ENCODE results near the gene TMEM123.

TMEM123 gene

DNA sequence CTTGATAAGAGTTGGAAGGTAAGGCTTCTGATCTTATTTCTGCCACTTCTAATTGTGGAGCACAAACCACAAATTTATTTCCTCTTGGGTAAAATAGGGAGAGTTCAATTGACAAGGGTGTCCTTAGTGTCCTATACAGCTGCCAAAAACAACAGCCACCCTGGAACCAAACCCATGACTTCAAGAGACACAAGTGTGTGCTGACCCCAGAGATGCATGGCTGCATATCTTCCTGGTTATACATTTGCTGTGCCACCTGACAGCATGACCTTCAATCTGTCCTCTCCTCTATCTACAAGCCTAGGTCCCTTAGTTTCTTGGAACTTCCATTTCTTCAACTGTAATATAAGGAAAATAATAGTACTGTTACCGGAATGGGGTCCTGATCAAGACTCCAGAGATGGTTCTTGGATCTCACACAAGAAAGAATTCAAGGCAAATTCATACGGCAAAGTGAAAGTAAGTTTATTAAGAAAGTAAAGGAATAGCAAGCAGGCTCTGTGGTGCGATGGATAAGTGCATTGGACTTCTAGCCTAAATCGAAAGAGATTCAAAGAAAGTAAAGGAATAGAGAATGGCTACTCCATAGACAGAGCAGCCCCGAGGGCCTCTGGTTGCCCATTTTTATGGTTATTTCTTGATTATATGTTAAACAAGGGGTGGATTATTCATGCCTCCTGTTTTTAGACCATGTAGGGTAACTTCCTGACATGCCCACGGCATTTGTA lies 15.5 kb upstream of the TMEM123 start:
- no peak overlapping the region for H3K4me3 ChIP-seq (ENCODE audit: low read length)
- peaks cover 4% of the 10 kb centered on the region for H3K27me3 ChIP-seq (ENCODE audit: insufficient read depth, low read length)
- H3K4me1 ChIP-seq (ENCODE audit: insufficient read depth, low read length), result no peaks in the 10 kb centered on the region
- H2AFZ ChIP-seq (ENCODE audit: low read depth, low read length), result no peak overlapping the region
- H3K9me3 ChIP-seq (ENCODE audit: low read length), result no peaks in the 10 kb centered on the region
- H3K36me3 ChIP-seq (ENCODE audit: insufficient read depth, low read length), result no peaks in the 10 kb centered on the region

DNA sequence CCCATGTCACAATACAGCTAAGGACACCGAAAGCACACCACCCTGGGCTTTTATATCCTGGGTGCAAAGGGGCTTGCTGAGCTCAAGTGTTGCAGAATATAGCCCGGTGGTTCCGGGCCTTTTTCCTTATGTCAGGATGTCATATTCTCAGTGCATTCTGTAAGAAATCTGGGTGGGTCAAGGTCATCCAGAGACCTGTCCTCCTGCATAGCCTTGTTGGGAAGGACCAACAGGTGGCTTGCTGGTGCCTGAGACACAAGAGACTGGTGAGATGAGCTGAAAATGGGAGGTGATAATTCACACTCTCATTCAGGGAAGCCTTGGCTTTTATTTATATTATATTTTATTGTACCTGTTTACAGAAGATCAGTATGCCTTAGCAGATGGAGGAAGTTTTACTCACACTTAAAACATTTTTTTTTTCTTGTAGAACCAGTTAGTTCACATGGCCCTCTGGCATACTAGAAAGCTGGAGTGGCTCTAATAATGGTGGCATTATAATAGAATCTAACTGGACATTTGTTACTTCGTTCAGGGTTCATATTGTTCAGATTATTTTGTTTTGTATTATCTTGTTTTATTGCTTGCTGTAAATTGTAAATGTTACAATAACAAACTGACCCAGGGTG lies 14.6 kb upstream of the TMEM123 start:
- H3K4me3 ChIP-seq (ENCODE audit: low read length), result no peak overlapping the region

DNA sequence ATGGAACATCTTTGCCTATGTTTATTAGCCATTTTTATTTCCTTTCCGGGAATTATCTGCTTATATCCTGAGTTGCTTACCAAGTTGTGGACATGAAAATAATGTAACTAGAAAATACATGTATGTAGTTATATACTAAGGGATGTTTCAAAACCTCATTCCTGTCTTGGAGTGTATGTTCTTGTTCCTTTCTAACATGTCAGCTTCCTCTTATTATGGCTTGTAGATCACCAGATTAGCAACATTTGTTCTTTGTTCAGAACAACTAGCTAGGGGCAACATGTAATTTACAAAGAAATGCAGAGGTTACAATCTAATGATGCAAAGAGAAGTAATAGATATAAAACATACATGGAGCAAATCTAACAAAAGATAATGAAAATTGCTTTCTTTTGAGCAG lies 13.1 kb upstream of the TMEM123 start:
- Histone ChIP-seq H3K9me3 (ENCODE audit: low read length) (no peaks in the 10 kb centered on the region), H3K36me3 (ENCODE audit: insufficient read depth, low read length) (no peaks in the 10 kb centered on the region), H3K4me3 (ENCODE audit: low read length) (no peak overlapping the region), H2AFZ (ENCODE audit: low read depth, low read length) (no peak overlapping the region), H3K27me3 (ENCODE audit: insufficient read depth, low read length) (peaks cover 4% of the 10 kb centered on the region), H3K4me1 (ENCODE audit: insufficient read depth, low read length) (no peaks in the 10 kb centered on the region)

More for the DNA sequence above, 14.6 kb upstream of the TMEM123 start:
- Histone ChIP-seq H3K36me3 (ENCODE audit: insufficient read depth, low read length) (no peaks in the 10 kb centered on the region), H3K27me3 (ENCODE audit: insufficient read depth, low read length) (peaks cover 4% of the 10 kb centered on the region), H3K9me3 (ENCODE audit: low read length) (no peaks in the 10 kb centered on the region), H3K4me1 (ENCODE audit: insufficient read depth, low read length) (no peaks in the 10 kb centered on the region), H2AFZ (ENCODE audit: low read depth, low read length) (no peak overlapping the region)

DNA sequence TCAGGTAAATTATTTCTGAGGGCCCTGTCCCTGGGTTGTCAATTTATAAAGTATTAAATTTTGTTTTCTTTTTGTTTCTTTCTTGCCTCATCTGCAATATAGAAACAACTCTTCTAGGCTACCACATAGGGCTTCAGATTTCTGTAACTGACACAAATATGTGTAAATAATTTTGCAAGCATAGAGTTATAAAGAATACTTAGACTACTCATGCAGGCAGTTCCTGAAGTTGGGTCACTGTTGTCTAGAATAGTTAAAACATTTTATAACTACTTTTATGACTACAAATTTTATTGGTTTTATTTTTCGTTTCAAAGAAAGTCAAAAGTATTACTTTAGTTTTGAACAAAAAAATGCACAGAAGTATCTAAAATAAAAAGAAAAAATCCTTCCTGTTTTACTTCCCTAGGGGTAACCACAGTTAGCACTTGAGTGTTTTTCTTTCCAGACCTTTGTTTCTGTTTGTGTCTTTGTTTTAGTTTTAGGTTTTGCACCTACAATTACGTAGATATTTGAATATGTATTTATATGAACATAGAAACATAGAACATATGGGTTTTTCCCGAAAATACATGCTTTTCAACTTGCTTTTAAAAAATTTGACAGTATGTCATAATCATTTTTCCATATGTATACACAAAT lies 12.4 kb upstream of the TMEM123 start:
- Histone ChIP-seq H3K9me3 (ENCODE audit: low read length) (no peaks in the 10 kb centered on the region), H2AFZ (ENCODE audit: low read depth, low read length) (no peak overlapping the region), H3K4me1 (ENCODE audit: insufficient read depth, low read length) (no peaks in the 10 kb centered on the region), H3K4me3 (ENCODE audit: low read length) (no peak overlapping the region), H3K27me3 (ENCODE audit: insufficient read depth, low read length) (peaks cover 4% of the 10 kb centered on the region), H3K36me3 (ENCODE audit: insufficient read depth, low read length) (no peaks in the 10 kb centered on the region)

DNA sequence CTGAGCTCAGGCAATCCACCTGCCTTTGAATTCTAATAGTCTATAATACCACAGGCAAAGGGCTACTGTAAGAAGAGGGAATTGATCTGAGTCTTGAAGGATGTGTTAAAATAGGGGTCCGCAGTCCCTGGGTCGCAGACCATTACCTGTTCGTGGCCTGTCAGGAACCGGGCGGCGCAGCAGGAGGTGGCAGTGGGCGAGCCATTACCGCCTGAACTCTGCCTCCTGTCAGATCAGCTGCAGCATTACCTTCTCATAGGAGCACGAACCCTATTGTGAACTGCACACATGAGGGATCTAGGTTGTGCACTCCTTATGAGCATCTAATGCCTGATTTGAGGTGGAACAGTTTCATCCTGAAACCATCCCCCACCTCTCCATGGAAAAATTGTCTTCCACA lies 11.5 kb upstream of the TMEM123 start:
- no peaks in the 10 kb centered on the region for H3K36me3 ChIP-seq (ENCODE audit: insufficient read depth, low read length)
- H3K4me1 ChIP-seq (ENCODE audit: insufficient read depth, low read length), result no peaks in the 10 kb centered on the region
- H3K4me3 ChIP-seq (ENCODE audit: low read length), result no peak overlapping the region
- H2AFZ ChIP-seq (ENCODE audit: low read depth, low read length), result no peak overlapping the region
- H3K9me3 ChIP-seq (ENCODE audit: low read length), result no peaks in the 10 kb centered on the region
- H3K27me3 ChIP-seq (ENCODE audit: insufficient read depth, low read length), result peaks cover 4% of the 10 kb centered on the region

DNA sequence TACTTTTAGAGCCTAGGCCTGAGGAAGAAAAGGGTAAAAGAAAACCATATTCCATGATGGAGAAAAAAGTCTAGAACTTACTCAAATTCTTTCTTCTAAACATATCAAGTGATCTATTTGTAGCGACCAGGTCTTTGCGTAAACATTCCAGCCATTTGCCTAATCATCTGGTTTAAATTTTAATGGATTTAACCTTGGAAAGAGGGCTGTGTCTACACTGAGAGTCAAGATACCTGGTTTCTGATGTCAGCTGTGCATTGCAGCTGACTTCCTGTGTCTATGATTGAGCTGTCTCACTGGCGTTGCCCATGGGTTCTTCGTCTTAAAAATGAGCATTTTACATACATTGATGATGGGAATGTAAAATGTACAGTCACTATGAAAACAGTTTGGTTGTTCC lies 10.0 kb upstream of the TMEM123 start:
- no peaks in the 10 kb centered on the region for H3K36me3 ChIP-seq (ENCODE audit: insufficient read depth, low read length)
- no peak overlapping the region for H3K4me3 ChIP-seq (ENCODE audit: low read length)
- H3K9me3 ChIP-seq (ENCODE audit: low read length), result no peaks in the 10 kb centered on the region
- H2AFZ ChIP-seq (ENCODE audit: low read depth, low read length), result no peak overlapping the region
- peaks cover 4% of the 10 kb centered on the region for H3K27me3 ChIP-seq (ENCODE audit: insufficient read depth, low read length)
- H3K4me1 ChIP-seq (ENCODE audit: insufficient read depth, low read length), result no peaks in the 10 kb centered on the region

DNA sequence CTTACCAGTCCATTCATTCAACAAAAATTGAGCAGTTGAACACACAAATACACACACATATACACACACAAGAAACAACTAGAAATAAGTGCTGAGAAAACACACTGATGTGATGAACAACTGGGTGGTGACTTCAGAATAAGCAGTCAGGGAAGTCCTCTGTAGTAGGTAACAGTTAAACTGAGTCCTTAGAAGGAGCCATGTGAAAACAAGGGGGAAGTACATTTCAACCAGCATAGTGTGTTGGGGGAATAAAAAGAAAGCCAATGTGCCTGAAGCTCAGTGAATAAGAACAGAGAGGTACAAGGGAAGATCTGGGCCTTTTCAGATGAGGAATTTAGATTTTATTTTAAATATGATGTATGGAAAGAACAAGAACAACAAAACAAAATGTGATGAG lies 6.8 kb upstream of the TMEM123 start:
- Histone ChIP-seq H3K4me3 (ENCODE audit: low read length) (no peak overlapping the region), H3K27me3 (ENCODE audit: insufficient read depth, low read length) (no peaks in the 10 kb centered on the region), H3K36me3 (ENCODE audit: insufficient read depth, low read length) (no peaks in the 10 kb centered on the region), H3K9me3 (ENCODE audit: low read length) (no peaks in the 10 kb centered on the region), H3K4me1 (ENCODE audit: insufficient read depth, low read length) (no peaks in the 10 kb centered on the region), H2AFZ (ENCODE audit: low read depth, low read length) (no peak overlapping the region)

DNA sequence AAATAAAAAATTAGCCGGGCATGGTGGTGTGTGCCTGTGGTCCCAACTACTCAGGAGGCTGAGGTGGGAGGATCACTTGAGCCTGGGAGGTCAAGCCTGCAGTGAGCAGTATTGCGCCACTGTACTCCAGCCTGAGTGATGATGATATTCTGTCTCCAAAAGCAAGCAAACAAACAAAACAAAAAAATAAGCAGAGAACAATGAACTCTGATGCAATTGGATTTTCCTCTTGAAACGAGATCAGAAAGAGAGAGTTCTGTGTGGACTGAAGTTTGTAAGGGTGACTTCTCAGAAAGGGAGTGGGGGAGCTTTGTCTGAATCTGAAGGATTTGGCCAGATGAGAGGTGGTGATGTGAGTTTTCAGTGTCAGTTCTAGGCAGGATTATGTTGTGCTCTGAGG lies 6.0 kb upstream of the TMEM123 start:
- peaks cover 6% of the 10 kb centered on the region for H3K4me1 ChIP-seq (ENCODE audit: insufficient read depth, low read length)
- no peak overlapping the region for H2AFZ ChIP-seq (ENCODE audit: low read depth, low read length)
- no peaks in the 10 kb centered on the region for H3K36me3 ChIP-seq (ENCODE audit: insufficient read depth, low read length)
- H3K9me3 ChIP-seq (ENCODE audit: low read length), result no peaks in the 10 kb centered on the region
- no peak overlapping the region for H3K4me3 ChIP-seq (ENCODE audit: low read length)
- no peaks in the 10 kb centered on the region for H3K27me3 ChIP-seq (ENCODE audit: insufficient read depth, low read length)

DNA sequence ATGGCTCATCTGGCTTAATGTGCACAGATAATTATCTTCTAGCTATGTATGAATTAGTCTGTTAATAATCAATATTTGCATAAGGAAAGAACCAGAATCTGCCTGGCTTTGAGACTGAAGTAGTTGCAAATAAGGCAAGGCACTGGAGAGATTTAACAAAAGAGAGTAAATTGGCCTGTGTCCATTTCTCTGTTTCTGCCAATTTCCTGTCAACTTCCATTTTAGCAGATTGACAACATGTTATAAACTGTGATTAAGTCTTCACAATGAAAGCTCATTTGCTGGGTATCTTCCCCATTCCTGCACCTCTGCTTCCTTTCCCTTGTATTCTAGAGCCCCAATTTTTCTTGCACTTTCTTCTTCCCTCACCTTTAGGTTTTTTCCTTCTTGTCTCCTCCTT lies 5.3 kb upstream of the TMEM123 start:
- Histone ChIP-seq H3K36me3 (ENCODE audit: insufficient read depth, low read length) (no peaks in the 10 kb centered on the region), H3K9me3 (ENCODE audit: low read length) (no peaks in the 10 kb centered on the region), H3K4me1 (ENCODE audit: insufficient read depth, low read length) (peaks cover 9% of the 10 kb centered on the region), H3K27me3 (ENCODE audit: insufficient read depth, low read length) (no peaks in the 10 kb centered on the region), H3K4me3 (ENCODE audit: low read length) (no peak overlapping the region), H2AFZ (ENCODE audit: low read depth, low read length) (no peak overlapping the region)

DNA sequence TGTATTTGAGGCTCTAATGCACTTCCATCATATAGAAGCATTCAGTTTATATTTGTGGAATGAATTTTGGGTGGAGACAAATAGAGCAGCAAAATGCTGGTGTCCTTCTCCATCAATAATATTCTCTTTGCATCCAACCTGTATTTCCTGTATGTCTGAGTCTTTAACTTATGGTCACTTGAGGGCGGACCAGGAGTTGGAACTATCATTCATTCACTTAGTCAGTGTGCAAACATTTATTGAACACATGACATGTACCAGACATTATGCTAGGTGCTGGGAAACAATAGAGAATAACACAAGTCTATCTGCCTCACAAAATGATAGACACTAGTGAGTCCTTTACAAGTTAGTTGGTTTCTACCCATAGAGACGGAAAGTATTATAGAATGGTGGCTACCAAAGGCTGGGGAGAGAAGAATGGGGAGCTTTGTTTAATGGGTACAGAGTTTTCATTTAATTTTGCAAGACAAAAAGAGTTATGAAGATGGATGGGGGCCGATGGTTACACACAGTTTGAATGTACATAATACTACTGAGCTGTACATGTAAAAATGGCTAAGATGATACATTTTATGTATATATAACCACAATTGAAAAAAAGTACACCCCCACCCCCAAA lies 4.6 kb upstream of the TMEM123 start:
- Histone ChIP-seq H3K4me1 (ENCODE audit: insufficient read depth, low read length) (peaks cover 9% of the 10 kb centered on the region), H2AFZ (ENCODE audit: low read depth, low read length) (no peak overlapping the region), H3K36me3 (ENCODE audit: insufficient read depth, low read length) (no peaks in the 10 kb centered on the region)

DNA sequence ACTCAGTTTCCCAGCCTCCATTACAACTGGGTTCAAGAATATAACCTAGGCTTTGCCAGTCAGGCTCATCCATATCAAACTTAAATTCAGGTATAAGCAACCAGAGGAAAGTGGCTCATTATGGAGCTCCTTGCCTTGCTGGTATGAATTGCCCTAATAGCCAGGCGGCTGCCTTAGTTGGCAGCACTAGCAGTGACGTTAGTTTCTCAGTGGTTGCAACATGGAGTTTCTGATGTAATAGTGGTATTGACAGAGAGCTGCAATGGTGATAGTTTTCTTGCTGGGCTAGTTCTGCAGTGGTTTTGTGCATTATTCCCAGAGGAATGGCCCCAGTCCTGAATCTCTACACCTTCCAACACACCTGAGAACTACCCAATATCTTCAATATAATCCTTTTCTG lies 3.8 kb upstream of the TMEM123 start:
- peaks cover 10% of the 10 kb centered on the region for H3K4me1 ChIP-seq (ENCODE audit: insufficient read depth, low read length)
- H3K9me3 ChIP-seq (ENCODE audit: low read length), result no peaks in the 10 kb centered on the region
- H3K36me3 ChIP-seq (ENCODE audit: insufficient read depth, low read length), result no peaks in the 10 kb centered on the region

More for the DNA sequence above, 4.6 kb upstream of the TMEM123 start:
- Histone ChIP-seq H3K9me3 (ENCODE audit: low read length) (no peaks in the 10 kb centered on the region), H3K27me3 (ENCODE audit: insufficient read depth, low read length) (no peaks in the 10 kb centered on the region), H3K4me3 (ENCODE audit: low read length) (no peak overlapping the region)

DNA sequence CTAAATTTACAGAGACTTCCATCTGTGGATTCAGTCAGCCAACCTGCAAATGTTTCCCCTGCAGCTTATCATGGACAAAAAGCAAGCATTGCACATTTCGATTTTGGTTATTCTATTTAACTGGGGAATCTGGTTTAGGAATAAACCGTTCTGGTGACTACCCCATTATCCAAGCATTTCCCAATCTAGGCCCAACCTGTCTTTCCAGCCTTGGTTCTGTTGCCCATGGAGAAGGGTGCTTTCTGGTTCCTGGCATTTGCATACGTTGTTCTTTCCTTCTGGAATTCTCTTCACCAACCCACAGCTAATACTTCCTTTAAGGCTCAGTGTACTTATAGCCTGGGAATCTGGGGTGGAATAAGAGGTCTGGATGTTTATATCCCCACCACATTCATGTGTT lies 1.4 kb upstream of the TMEM123 start:
- H3K4me3 ChIP-seq (ENCODE audit: low read length), result peak overlapping the region; percentile 67
- H3K4me1 ChIP-seq (ENCODE audit: insufficient read depth, low read length), result peaks cover 27% of the 10 kb centered on the region
- H2AFZ ChIP-seq (ENCODE audit: low read depth, low read length), result no peak overlapping the region
- H3K27me3 ChIP-seq (ENCODE audit: insufficient read depth, low read length), result no peaks in the 10 kb centered on the region
- no peaks in the 10 kb centered on the region for H3K36me3 ChIP-seq (ENCODE audit: insufficient read depth, low read length)
- no peaks in the 10 kb centered on the region for H3K9me3 ChIP-seq (ENCODE audit: low read length)

More for the DNA sequence above, 3.8 kb upstream of the TMEM123 start:
- H2AFZ ChIP-seq (ENCODE audit: low read depth, low read length), result no peak overlapping the region
- H3K27me3 ChIP-seq (ENCODE audit: insufficient read depth, low read length), result no peaks in the 10 kb centered on the region
- H3K4me3 ChIP-seq (ENCODE audit: low read length), result no peak overlapping the region

DNA sequence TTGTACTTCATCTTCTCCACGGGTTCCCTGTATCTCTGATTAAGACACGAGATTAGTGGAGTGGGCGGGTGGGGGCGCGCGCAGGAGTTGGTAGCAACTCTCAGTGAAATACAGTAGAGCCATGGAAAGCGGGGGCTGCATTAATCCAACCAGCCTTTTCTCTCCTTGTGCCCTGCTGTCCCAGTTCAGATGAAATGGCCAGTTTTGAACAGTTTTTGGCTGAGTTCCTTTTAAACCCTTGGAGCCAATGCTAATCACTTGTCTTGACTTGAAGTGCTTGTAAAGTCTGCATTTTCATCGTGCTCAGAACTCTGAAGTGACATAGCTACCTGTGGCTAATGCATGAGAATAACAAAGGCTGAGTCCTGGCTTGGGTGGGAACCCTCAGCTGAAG lies 734 bp upstream of the TMEM123 start:
- peak overlapping the region; percentile 67 for H3K4me3 ChIP-seq (ENCODE audit: low read length)
- no peaks in the 10 kb centered on the region for H3K27me3 ChIP-seq (ENCODE audit: insufficient read depth, low read length)
- H3K4me1 ChIP-seq (ENCODE audit: insufficient read depth, low read length), result peaks cover 27% of the 10 kb centered on the region

More for the DNA sequence above, 734 bp upstream of the TMEM123 start:
- Histone ChIP-seq H3K36me3 (ENCODE audit: insufficient read depth, low read length) (peaks cover 1% of the 10 kb centered on the region), H3K9me3 (ENCODE audit: low read length) (no peaks in the 10 kb centered on the region), H2AFZ (ENCODE audit: low read depth, low read length) (peak overlapping the region; percentile 92)
